A673 (cell line): ENCODE data around the gene HNF1A. TPM values are rescaled to one million over a fixed set of nuclear protein-coding genes. Genes with fewer than 3 reads are reported as not detected.

ENCODE experiments used
- BruUV-seq: library from RNA; stranded (reverse); fragments of 400-500 nt; replicated peaks from 2 replicates; lab custom pipeline; 2021; lab: Mats Ljungman, UMichigan
- CTCF ChIA-PET: fragments of 300-600 bp; sonication (Branson Sonifier 250); formaldehyde crosslinking; loops from one replicate; lab custom pipeline; 2022; ENCODE audit warnings: antibody characterized with exemption; lab: Charles Lee
- POLR2A ChIA-PET: fragments of 300-600 bp; sonication (Branson Sonifier 250); formaldehyde crosslinking; loops from one replicate; lab custom pipeline; 2022; ENCODE audit warnings: antibody characterized with exemption; ENCODE audit not compliant: low non-redundant PET; lab: Charles Lee
- DNase-seq: peaks from one replicate; pipeline ENCODE4 v3.0.0-alpha.2; 2015; ENCODE audit warnings: low spot score
- H3K27ac ChIP-seq: fragments of 200-600 bp; sonication (generic); 2 replicates; pipeline ENCODE4 v1.5.1; 2016; ENCODE audit warnings: mixed run types, low read depth, mild to moderate bottlenecking, mixed read lengths, antibody characterized with exemption, low read length; ENCODE audit not compliant: poor library complexity, severe bottlenecking
- H3K27me3 ChIP-seq: fragments of 200-600 bp; sonication (generic); replicated peaks from 2 replicates; pipeline ENCODE4 v1.6.1; 2017; ENCODE audit warnings: mixed run types, low read depth, mild to moderate bottlenecking, mixed read lengths, antibody characterized with exemption, low read length; ENCODE audit not compliant: insufficient read depth, poor library complexity
- H3K36me3 ChIP-seq: fragments of 200-600 bp; sonication (generic); 2 replicates; pipeline ENCODE4 v1.6.1; 2016; ENCODE audit warnings: mixed run types, mild to moderate bottlenecking, mixed read lengths, antibody characterized with exemption, low read length; ENCODE audit not compliant: insufficient read depth, poor library complexity, severe bottlenecking
- H3K4me1 ChIP-seq: fragments of 200-600 bp; sonication (generic); 2 replicates; pipeline ENCODE4 v1.6.1; 2017; ENCODE audit warnings: mixed run types, mild to moderate bottlenecking, mixed read lengths, antibody characterized with exemption, low read length; ENCODE audit not compliant: insufficient read depth, poor library complexity, severe bottlenecking
- H3K4me3 ChIP-seq: fragments of 200-600 bp; sonication (generic); 2 replicates; pipeline ENCODE4 v1.5.1; 2016; ENCODE audit warnings: low read depth, mixed run types, mild to moderate bottlenecking, mixed read lengths, low read length; ENCODE audit not compliant: poor library complexity, severe bottlenecking
- H3K9me3 ChIP-seq: fragments of 200-600 bp; sonication (generic); 2 replicates; pipeline ENCODE4 v1.6.1; 2016; ENCODE audit warnings: mixed run types, low read depth, mild to moderate bottlenecking, mixed read lengths, antibody characterized with exemption, low read length; ENCODE audit not compliant: poor library complexity, severe bottlenecking
- EZH2 ChIP-seq: fragments of 200-600 bp; sonication (generic); IDR thresholded peaks from 2 replicates; pipeline ENCODE4 v1.6.1; 2017; ENCODE audit warnings: borderline replicate concordance, low read depth, mild to moderate bottlenecking, mixed read lengths, antibody characterized with exemption, low read length; ENCODE audit not compliant: poor library complexity, severe bottlenecking
- intact Hi-C: fragments of 100-400 bp; cut with micrococcal nuclease; formaldehyde crosslinking; loops from one replicate; pipeline ENCODE4 v1.10.0; 2022; ENCODE audit not compliant: unreplicated experiment
- total RNA-seq: library from RNA; stranded (reverse); gene quantifications from 2 replicates; pipeline ENCODE4 v1.2.3, GENCODE V29; 2021
- TF ChIP-seq, protein P1 (sequence below): fragments of 300-800, 200-600 bp; sonication (generic); conservative IDR thresholded peaks from 2 replicates; pipeline ENCODE4 v1.5.1; 2017; ENCODE audit warnings: low read depth, mild to moderate bottlenecking, antibody characterized with exemption, low read length, moderate library complexity, mixed read lengths

The HNF1A gene
- total RNA-seq, 1 experiment from 2014 or later: not detected

DNA sequence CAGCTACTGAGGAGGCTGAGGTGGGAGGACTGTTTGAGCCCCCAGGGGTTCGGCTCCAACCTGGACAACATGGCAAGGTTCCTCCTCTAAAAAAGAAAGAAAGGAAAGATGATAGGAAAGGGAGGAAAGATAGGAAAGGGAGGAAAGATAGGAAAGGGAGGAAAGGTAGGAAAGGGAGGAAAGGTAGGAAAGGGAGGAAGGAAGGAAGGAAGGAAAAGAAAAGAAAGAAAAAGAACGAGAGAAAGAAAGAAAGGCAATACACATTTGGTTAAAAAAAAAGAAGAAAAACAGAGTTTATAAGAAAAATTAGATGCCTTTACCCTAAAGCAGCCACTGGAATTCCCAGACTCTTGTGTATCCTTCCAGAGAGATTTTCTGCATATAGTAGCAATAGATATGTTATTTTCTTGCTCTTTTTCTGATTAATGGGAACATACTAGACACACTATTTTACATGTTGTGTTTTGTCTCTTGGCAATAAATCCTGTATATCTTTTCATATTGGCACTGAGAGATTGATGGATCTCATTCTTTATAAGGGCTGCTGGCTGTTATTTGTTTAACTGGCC lies 12.2 kb downstream of the HNF1A start:
- no peak overlapping the region for H3K27ac ChIP-seq
- H3K9me3 ChIP-seq: no peaks in the 10 kb centered on the region
- H3K27me3 ChIP-seq: no peaks in the 10 kb centered on the region
- intact Hi-C loops: no loop called here
- no peaks in the 10 kb centered on the region for H3K4me1 ChIP-seq
- H3K36me3 ChIP-seq: no peaks in the 10 kb centered on the region
- no peak overlapping the region for H3K4me3 ChIP-seq
- BruUV-seq: no TSS peak
- ChIA-PET CTCF (no interaction called here), POLR2A (no interaction called here)
- no peak for DNase-seq
- no peak for TF ChIP-seq EZH2
- TF ChIP-seq, protein P1, sequence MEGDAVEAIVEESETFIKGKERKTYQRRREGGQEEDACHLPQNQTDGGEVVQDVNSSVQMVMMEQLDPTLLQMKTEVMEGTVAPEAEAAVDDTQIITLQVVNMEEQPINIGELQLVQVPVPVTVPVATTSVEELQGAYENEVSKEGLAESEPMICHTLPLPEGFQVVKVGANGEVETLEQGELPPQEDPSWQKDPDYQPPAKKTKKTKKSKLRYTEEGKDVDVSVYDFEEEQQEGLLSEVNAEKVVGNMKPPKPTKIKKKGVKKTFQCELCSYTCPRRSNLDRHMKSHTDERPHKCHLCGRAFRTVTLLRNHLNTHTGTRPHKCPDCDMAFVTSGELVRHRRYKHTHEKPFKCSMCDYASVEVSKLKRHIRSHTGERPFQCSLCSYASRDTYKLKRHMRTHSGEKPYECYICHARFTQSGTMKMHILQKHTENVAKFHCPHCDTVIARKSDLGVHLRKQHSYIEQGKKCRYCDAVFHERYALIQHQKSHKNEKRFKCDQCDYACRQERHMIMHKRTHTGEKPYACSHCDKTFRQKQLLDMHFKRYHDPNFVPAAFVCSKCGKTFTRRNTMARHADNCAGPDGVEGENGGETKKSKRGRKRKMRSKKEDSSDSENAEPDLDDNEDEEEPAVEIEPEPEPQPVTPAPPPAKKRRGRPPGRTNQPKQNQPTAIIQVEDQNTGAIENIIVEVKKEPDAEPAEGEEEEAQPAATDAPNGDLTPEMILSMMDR: no peak

DNA sequence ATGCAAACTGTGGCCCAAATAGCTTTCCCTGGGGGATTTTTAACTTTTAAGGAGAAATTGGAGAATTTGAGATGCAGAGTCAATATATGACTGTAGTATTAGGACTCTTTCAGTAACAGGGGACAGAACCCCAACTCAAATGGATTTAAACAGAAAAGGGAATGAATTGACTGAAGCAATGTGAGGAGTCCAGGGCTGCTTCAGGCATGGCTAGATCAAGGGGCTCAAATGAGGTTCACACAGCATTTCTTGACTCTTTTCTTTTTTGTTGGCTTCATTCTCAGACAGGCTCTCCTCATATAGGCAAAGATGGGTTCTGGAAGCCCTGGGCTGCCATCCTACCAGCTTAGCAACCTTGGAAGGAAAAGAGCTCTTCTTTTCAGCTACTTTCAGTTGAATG lies 13.6 kb downstream of the HNF1A start:
- H3K27me3 ChIP-seq: no peaks in the 10 kb centered on the region
- POLR2A ChIA-PET: no interaction called here
- no TSS peak for BruUV-seq
- CTCF ChIA-PET: no interaction called here
- H3K9me3 ChIP-seq: no peaks in the 10 kb centered on the region
- no peak overlapping the region for H3K4me3 ChIP-seq
- H3K36me3 ChIP-seq: no peaks in the 10 kb centered on the region
- no peak overlapping the region for H3K27ac ChIP-seq
- intact Hi-C loops: no loop called here
- TF ChIP-seq EZH2: no peak
- TF ChIP-seq, protein P1: no peak
- no peaks in the 10 kb centered on the region for H3K4me1 ChIP-seq
- no peak for DNase-seq

DNA sequence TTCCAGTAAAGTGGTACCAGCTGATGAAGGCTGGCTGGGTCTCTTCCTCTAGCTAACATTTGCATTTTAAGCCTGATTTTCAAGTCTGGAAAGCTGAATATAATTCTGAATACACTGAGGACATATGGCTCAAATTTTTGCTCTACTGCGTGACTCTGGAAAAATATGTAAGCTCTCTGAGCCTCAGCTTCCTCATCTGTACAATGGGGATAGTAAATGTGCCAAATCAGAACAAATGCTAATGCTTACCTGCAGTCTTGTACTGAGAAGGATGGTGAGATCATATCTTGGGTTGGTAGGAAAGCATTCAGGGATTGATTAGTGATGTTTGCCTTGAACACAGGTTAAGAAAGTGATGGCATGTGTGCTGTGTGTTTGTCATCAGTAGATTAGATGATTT lies 14.6 kb downstream of the HNF1A start:
- CTCF ChIA-PET: no interaction called here
- no peak for TF ChIP-seq EZH2
- TF ChIP-seq, protein P1: no peak
- intact Hi-C loops: no loop called here

More for the DNA sequence above, 14.6 kb downstream of the HNF1A start:
- Histone ChIP-seq H3K9me3 (no peaks in the 10 kb centered on the region), H3K4me3 (no peak overlapping the region), H3K4me1 (no peaks in the 10 kb centered on the region), H3K36me3 (no peaks in the 10 kb centered on the region), H3K27ac (no peak overlapping the region), H3K27me3 (no peaks in the 10 kb centered on the region)
- POLR2A ChIA-PET: no interaction called here
- BruUV-seq: no TSS peak
- DNase-seq: no peak
